ENCODE data around the gene ATP6V0E2.

ATP6V0E2 gene

GRCh38 chr7:149864023-149864422 is 9.7 kb upstream of the ATP6V0E2 start:
- DNase-seq (ENCODE audit: low spot score): no peak

- no peak for DNase-seq (ENCODE audit: low spot score)
These were observed 9.0 kb upstream of the ATP6V0E2 start for GRCh38 chr7:149864751-149865150.

- no peak for DNase-seq (ENCODE audit: low spot score)
These were observed 8.3 kb upstream of the ATP6V0E2 start for GRCh38 chr7:149865437-149865836.

GRCh38 chr7:149866139-149866778 is 7.5 kb upstream of the ATP6V0E2 start:
- no peak for DNase-seq (ENCODE audit: low spot score)

GRCh38 chr7:149866779-149867447 is 6.9 kb upstream of the ATP6V0E2 start:
- DNase-seq (ENCODE audit: low spot score): no peak

- no peak for DNase-seq (ENCODE audit: low spot score)
These were observed 5.8 kb upstream of the ATP6V0E2 start for GRCh38 chr7:149867762-149868622.

- DNase-seq (ENCODE audit: low spot score): no peak
These were observed 5.0 kb upstream of the ATP6V0E2 start for GRCh38 chr7:149868623-149869290.

GRCh38 chr7:149869291-149869650 is 4.5 kb upstream of the ATP6V0E2 start:
- no peak for DNase-seq (ENCODE audit: low spot score)

GRCh38 chr7:149869867-149870266 is 3.9 kb upstream of the ATP6V0E2 start:
- no peak for DNase-seq (ENCODE audit: low spot score)

- no peak for DNase-seq (ENCODE audit: low spot score)
These were observed 3.5 kb upstream of the ATP6V0E2 start for GRCh38 chr7:149870274-149870673.

- no peak for DNase-seq (ENCODE audit: low spot score)
These were observed 2.9 kb upstream of the ATP6V0E2 start for GRCh38 chr7:149870701-149871483.

GRCh38 chr7:149871576-149871975 is 2.2 kb upstream of the ATP6V0E2 start:
- DNase-seq (ENCODE audit: low spot score): no peak

GRCh38 chr7:149872419-149873073 is 1.2 kb upstream of the ATP6V0E2 start:
- DNase-seq (ENCODE audit: low spot score): peak; percentile 90

GRCh38 chr7:149873970-149874643 is 338 bp downstream of the ATP6V0E2 start:
- DNase-seq (ENCODE audit: low spot score): no peak

GRCh38 chr7:149874644-149875028 is 867 bp downstream of the ATP6V0E2 start:
- no peak for DNase-seq (ENCODE audit: low spot score)

- DNase-seq (ENCODE audit: low spot score): no peak
These were observed 1.6 kb downstream of the ATP6V0E2 start for GRCh38 chr7:149875396-149875795.

- DNase-seq (ENCODE audit: low spot score): no peak
These were observed 4.2 kb downstream of the ATP6V0E2 start for GRCh38 chr7:149877890-149878522.

GRCh38 chr7:149878523-149878921 is 4.8 kb downstream of the ATP6V0E2 start:
- DNase-seq (ENCODE audit: low spot score): no peak

- DNase-seq (ENCODE audit: low spot score): no peak
These were observed 5.5 kb downstream of the ATP6V0E2 start for GRCh38 chr7:149879271-149879743.
